HG03108 (cell line): ENCODE data around the gene OIP5.
"Not testable (repeated sequence)": the region's sequence is repeated elsewhere in the genome, so short reads cannot be mapped to it uniquely, and the experiment has no call there.

Source experiments
- ATAC-seq: cut with Tn5 transposase; IDR thresholded peaks from one replicate; pipeline ENCODE4 v1.9.1; 2021; ENCODE audit warnings: moderate library complexity; ENCODE audit not compliant: unreplicated experiment

OIP5 gene

DNA sequence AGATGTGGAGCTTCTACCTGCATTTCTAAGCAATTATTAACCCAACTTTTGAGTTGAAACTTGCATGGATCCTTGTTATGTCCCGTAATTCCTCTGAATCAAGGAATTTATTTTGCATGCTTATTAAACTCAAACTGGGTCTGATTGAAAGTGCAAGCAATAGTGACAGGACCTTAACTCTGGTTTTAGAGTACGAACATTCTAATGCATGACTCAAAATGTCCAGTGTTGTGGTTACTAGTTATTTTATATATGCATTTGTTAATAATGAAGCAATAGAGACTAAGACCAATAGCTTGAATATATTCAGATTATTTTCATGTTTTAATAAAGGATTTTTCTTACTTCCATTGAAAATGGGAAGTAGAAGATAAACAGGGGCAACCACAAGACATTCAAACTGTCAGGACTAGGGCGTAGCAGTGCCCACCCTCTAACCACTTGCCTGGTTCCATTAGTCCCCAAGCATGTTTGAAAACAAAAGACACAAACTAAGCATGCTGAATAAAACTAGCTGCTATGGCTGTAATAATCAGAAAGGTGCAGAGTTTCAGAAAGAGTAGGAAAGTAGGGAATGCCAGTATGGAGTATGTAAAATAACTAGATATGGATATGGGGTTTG, 28.1 kb downstream of the OIP5 start:
- ATAC-seq = no peak

GRCh38 chr15:41301587-41301986, 30.8 kb downstream of the OIP5 start:
- no peak for ATAC-seq

- ATAC-seq = not testable (repeated sequence)
These were observed 31.3 kb downstream of the OIP5 start for GRCh38 chr15:41301139-41301538.

DNA sequence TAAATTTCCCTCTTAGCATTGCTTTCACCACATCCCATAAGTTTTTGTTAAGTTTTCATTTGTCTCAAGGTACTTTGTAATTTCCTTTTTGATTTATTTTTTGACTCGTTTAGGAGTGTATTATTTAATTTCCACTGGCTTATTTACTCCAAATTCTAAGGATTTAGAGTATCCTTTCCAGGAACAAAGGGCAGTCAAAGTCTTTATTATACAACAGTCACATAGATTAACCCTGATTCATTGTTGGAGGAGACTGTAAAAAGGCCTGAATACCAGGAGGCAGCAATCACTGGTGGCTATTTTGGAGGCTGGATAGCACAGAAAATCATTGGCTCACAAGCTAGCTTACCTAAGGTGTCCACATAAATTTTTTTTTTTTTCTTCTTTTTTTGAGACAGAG, 39.9 kb downstream of the OIP5 start:
- ATAC-seq = no peak

- peak; percentile 78 for ATAC-seq
These were observed 41.2 kb downstream of the OIP5 start for GRCh38 chr15:41291065-41291631.

- no peak for ATAC-seq
These were observed 42.4 kb downstream of the OIP5 start for GRCh38 chr15:41289953-41290352.

DNA sequence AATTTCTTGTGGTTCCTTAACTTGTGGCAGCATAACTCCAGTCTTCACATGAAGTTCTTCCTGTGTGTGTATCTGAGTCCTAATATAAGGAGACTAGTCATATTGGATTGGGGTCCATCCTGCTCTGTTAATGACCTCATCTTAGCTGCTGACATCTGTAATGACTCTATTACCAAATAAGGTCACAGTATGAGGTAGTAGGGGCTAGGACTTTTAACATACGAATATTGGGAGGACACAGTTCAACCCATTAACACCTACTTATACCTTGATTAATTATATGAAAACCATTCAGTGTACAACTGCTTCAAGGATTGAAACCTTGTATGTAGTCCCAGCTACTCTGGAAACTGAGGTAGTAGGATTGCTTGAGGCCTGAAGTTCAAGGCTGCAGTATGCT, 43.9 kb downstream of the OIP5 start:
- ATAC-seq = no peak

DNA sequence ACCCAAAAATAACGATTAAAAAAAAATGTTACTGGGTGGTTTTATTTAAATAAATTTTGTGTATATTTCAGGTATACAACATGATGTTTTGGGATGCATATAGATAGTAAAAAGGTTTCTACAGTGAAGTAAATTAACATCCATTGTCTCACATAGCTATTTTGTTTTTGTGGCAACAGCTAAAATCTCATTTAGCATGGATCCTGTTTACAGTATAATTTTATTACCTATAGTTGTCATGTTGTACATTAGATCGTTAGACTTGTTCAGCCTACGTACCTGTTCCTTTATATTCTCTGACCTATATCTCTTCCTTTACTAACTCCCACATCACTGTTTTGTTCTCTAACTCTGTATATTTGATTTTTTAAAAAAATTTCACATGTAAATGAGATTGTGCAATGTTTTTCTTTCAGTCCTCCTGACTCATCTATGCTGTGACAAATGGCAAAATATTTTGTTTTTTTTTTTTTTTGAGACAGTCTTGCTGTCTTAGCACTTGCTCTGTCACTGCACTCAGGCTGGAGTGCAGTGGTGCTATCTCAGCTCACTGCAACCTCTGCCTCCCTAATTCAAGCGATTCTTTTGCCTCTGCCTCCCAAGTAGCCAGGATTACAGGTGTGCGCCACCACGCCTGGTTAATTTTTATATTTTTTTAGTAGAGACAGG, 45.6 kb downstream of the OIP5 start:
- no peak for ATAC-seq

DNA sequence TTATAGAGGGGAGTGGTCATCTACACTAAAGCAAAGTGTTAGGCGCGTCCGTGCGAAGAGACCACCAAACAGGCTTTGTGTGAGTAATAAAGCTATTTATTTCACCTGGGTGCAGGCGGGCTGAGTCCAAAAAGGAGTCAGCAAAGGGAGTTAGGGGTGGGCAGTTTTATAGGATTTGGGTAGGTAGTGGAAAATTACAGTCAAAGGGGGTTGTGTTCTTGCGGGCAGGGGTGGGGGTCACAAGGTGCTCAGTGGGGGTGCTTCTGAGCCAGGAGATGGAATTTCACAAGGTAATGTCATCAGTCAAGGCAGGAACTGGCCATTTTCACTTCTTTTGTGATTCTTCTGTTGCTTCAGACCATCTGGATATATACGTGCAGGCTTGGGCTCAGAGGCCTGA, 47.1 kb downstream of the OIP5 start:
- no peak for ATAC-seq

GRCh38 chr15:41284427-41285177, 47.8 kb downstream of the OIP5 start:
- no peak for ATAC-seq

DNA sequence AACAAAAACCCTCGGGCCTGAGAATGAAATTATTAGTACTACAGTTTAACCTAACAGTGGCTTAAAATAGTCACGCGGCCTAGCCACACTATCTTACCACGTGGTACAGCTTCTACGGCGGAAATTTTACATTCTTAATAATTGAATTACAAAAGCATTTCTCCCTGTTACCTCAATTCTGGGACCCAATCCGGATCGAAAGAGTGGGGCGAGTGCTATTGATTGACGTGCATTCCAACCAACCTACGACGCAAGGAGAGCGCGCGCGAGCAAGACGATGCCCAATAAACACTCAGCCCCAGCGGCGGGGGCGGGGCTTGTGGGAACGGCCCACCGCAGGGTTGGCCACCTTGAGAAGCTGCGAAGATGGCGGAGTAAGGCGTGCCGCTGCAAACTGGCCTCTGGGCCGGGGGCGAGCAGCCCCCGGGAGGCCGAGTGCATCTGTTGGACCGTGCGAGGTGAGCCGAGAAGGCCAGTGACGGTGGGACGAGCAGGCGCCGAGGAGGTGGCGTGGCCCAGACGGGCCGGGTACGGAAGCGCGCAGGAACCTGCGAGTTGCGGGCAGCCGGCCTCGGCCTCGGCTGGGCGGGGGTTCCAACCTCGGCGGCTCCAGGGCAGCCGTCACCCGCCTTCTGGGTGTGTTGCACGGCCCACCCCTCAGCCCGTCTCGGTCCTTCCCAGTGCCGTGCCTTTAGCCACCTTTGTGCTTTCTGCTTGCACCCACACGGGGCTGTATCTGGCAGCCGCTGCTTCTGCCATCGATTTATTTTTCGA, 48.6 kb downstream of the OIP5 start:
- peak; percentile 92 for ATAC-seq

GRCh38 chr15:41282980-41283652, 49.3 kb downstream of the OIP5 start:
- ATAC-seq = not testable (repeated sequence)

DNA sequence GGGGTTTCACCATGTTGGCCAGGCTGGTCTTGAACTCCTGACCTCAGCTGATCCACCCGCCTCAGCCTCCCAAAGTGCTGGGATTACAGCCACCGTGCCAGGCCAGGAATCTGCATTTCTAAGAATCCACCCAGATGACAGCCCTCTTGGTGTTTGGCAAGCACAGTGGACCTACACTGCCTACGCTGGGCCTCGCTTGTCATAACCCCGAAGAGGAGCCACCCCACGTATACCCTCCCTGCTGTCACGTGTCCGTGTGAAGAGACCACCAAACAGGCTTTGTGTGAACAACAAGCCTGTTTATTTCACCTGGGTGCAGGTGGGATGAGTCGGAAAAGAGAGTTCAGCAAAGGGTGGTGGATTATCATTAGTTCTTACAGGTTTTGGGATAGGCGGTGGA, 50.0 kb downstream of the OIP5 start:
- ATAC-seq = not testable (repeated sequence)

GRCh38 chr15:41281236-41281635, 51.2 kb downstream of the OIP5 start:
- no peak for ATAC-seq

- ATAC-seq = no peak
These were observed 52.7 kb downstream of the OIP5 start for GRCh38 chr15:41279535-41280283.

DNA sequence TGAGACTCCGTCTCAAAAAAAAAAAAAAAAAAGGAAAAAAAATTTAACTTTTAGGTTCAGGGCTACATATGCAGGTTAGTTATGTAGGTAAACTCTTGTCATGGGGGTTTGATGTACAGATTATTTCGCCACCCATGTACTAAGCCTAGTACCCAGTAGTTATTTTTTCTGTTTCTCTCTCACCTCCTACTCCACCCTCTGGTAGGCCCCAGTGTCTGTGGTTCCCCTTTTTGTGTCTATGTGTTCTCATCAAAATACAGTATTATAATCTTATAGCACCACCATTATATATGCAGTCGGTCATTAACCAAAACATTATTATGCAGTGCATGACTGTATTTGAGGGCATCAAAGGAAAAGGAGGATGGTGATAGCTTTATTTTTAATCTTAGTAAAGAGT, 54.1 kb downstream of the OIP5 start:
- ATAC-seq = no peak

DNA sequence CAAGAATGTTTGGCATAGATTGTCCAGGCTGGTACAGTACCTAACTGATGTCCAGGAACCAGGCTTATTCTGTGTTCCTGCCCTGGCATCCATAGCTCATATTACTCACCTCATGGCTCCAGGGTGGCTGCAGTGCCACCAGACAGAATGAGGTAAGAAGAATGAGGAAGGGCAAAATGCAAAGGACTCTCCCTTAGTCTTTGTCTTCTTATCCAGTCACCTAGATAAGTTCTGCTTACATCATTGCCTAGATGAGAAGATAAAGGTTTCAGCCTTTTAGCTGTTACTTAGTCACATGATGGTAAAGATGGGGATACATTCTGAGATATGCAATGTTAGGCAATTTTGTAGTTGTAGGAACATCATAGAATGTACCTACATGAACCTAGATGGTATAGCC, 55.6 kb downstream of the OIP5 start:
- ATAC-seq = no peak

DNA sequence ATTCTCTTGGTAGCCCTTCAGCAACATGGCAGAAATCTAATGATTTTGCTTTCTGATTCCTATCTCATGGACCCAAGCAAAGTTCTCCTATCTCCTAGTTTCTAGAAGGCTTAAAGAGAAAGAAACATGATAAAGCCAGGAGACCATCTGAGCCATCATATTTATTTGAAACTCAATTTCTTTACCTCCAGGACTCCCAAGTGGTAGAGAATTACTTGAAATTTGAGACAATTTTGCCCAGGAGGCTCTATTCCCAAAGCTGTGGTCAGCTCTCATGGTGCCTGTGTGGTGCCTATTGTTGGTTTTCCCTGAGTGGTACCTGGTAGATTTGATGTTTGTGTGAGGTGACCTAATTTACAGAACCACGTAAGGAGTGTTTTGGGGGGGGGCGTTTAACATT, 62.5 kb downstream of the OIP5 start:
- no peak for ATAC-seq

DNA sequence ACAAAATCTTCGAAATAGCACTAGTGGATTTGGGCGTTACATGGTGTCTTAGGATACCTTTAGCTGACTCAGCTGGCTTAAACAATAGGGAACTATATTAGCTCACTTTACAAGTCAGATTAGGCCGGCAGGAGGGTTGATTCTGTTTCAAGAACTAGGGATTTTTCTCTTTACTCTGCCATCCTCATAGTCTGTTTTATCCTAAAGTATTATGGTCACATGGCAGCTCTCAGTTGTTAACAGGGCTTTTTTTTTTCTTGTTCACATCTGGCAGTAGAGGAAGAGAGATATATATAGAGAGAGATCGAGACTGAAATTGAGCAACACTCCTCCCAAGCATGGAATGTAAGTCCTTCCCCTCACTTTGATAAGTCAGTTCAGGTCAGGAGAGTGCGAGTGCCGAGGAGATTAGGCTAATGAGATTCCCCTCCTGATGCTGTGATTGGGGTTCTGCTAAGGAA, 68.5 kb downstream of the OIP5 start:
- no peak for ATAC-seq

GRCh38 chr15:41262571-41262970, 69.8 kb downstream of the OIP5 start:
- no peak for ATAC-seq
